Pericardium fibroblast (primary cell): Measurements from ENCODE around the gene SULT1A3. TPM values are rescaled to one million over a fixed set of nuclear protein-coding genes. Genes with fewer than 3 reads are reported as not detected.

ENCODE experiments used
- total RNA-seq: library from RNA; depleted of rRNA; stranded (reverse); fragments of >200 nt; gene quantifications from 2 replicates; pipeline ENCODE4 v1.2.3, GENCODE V29; 2015

Gene SULT1A3
- total RNA-seq: 2.6 and 7.0 TPM in 2 replicates

DNA sequence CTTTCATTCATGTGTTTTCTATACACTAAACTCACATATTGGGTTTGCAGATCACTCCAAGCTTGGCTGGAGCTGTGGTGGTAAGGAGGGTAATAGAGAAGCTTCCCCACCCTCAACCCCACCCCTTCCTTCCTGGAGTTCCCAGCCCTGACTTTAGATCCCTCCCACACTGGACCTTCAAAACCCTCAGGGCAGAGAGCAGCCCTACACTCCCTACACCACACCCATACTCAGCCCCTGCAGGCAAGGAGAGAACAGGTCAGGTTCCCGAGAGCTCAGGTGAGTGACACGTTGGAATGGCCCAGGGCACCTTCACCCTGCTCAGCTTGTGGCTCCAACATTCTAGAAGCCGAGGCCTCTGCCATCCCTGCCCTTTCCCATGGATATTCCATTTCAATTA is at the start of gene SULT1A3:
Gene SULT1A3, plus strand, starts transcription at position 207 of the 400 bp plus-strand sequence. CDS start 1,474 bp downstream, outside the sequence.

DNA sequence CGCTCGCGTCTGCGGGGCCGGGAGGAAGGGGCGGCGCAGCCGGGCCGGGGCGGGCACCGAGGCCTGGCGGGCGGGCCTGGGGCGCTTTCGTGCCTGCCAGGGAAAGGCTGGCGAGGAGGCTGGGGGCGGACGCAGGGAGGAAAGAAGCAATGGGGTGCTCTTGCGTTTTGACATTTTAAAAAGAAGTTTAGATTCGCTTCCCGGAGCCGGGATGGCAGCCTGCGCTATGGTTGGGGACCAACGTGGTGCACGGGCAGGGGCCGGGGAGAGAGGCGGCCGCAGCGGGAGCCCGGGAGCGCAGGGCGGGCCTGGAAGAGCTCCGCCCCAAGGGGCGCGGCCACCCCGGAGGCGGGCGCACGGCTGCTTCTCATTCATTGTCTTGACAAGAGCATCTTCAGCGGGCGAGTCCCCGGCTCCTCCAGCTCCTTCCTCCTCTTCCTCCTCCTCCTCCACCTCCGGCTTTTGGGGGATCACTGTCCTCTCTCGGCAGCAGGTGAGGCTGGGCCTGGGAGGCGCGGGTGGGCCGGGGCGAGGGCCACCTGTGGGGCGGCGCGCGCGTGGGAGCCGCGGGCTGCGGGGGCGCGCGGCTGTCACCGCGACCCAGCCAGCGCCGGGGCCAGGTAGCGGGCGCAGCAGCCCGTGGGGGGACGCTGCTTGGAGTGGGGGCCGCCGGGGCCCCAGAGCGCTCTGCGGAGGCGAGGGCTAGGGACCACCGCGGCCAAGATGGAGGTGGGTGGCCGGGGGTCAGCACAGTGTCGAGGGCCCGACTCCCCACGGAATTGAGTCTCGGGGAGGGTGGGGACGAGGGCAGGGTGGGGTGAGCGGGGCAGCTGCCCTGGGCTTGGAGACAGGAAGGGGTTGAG is 15.6 kb upstream of the SULT1A3 start, which contains the start of gene CORO1A:
Gene CORO1A, plus strand, starts transcription at position 370 of the 863 bp plus-strand sequence. CDS start 1,608 bp downstream, outside the sequence.

DNA sequence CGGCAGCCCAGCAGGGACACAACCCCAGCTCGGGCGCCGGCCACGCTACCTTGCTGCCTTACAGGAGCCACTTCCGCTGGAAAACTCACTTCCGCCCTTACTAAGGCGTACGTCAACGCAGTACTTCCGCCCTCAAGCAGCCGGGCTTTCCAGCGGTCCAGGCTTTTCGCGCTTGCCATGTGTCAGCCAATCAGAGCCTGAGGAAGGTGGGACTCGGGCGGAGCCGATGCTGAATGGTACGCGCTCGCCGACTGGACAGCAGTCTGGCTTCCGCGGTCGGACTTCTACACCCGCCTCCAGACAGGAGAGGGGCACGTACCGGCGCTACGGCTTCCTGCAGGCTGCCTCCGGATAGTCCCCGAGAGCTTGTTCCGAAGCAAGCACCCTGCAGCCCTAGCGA is 5.4 kb upstream of the SULT1A3 start, which contains the start of the genes BOLA2B and SLX1A:
Gene BOLA2B, minus strand, starts transcription at position 52 of the 400 bp plus-strand sequence. CDS start 71 bp downstream, outside the sequence.
Gene SLX1A, plus strand, starts transcription at position 261 of the 400 bp plus-strand sequence. CDS start 210 bp downstream, outside the sequence.

DNA sequence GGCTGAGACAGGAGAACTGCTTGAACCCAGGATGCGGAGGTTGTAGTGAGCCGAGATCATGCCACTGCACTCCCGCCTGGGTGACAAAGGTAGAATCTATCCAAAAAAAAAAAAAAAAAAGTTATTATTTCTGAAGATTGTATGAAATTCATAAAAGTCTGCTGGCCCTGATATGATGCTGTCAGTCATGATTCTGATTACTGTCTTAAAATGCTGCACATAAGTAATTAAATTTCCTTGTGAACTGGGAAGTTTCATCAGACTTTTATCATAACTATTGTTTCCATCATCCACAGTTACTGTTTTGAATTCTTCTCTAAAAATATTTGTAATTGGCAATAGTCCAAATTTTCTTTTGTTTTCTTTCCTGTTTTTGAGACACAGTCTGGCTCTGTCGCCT is 49.3 kb downstream of the SULT1A3 start, which contains the start of gene NPIPB13:
Gene NPIPB13, minus strand, starts transcription at position 101 of the 400 bp plus-strand sequence. CDS start 2,906 bp downstream, outside the sequence.

Other genes starting within 250 kb of the SULT1A3 start
- gene TMEM219, start 237.2 kb upstream of the SULT1A3 start, total RNA-seq: 92.3 and 112 TPM in 2 replicates
- gene TAOK2, start 225.4 kb upstream of the SULT1A3 start, total RNA-seq: 31.2 and 44.5 TPM in 2 replicates
- gene HIRIP3, start 203.6 kb upstream of the SULT1A3 start, total RNA-seq: 7.6 and 8.3 TPM in 2 replicates
- 28.7 and 33.6 TPM in 2 replicates for gene INO80E, start 203.0 kb upstream of the SULT1A3 start, total RNA-seq
- gene DOC2A, start 188.2 kb upstream of the SULT1A3 start, total RNA-seq: 0.60 TPM in 1 of 2 replicates, not detected in the other
- gene C16orf92, start 176.1 kb upstream of the SULT1A3 start, total RNA-seq: not detected in 2 replicates
- gene TLCD3B, start 168.0 kb upstream of the SULT1A3 start, total RNA-seq: not detected in 2 replicates
- gene ALDOA, start 133.5 kb upstream of the SULT1A3 start, total RNA-seq: 1,291 and 1,757 TPM in 2 replicates
- 63.2 and 79.7 TPM in 2 replicates for gene PPP4C, start 123.3 kb upstream of the SULT1A3 start, total RNA-seq
- gene TBX6, start 107.3 kb upstream of the SULT1A3 start, total RNA-seq: under 0.01 TPM in 1 of 2 replicates, not detected in the other
- gene YPEL3, start 103.0 kb upstream of the SULT1A3 start, total RNA-seq: 50.2 and 89.3 TPM in 2 replicates
- 0.47 and 1.2 TPM in 2 replicates for gene GDPD3, start 85.7 kb upstream of the SULT1A3 start, total RNA-seq
- gene MAPK3, start 76.0 kb upstream of the SULT1A3 start, total RNA-seq: 63.0 and 70.9 TPM in 2 replicates
- gene CORO1A, start 15.7 kb upstream of the SULT1A3 start, total RNA-seq: 0.43 and 4.2 TPM in 2 replicates
- 28.4 and 117 TPM in 2 replicates for gene BOLA2B, start 5.6 kb upstream of the SULT1A3 start, total RNA-seq
- 24.3 and 26.1 TPM in 2 replicates for gene SLX1A, start 5.4 kb upstream of the SULT1A3 start, total RNA-seq
- gene NPIPB13, start 49.2 kb downstream of the SULT1A3 start, total RNA-seq: 0.26 and 1.9 TPM in 2 replicates
- gene CD2BP2, start 156.1 kb downstream of the SULT1A3 start, total RNA-seq: 34.2 and 44.1 TPM in 2 replicates
- 33.7 and 44.6 TPM in 2 replicates for gene TBC1D10B, start 171.2 kb downstream of the SULT1A3 start, total RNA-seq
- 48.3 TPM in 1 of 2 replicates, not detected in the other for gene MYL11, start 175.5 kb downstream of the SULT1A3 start, total RNA-seq
- 0.51 TPM in 1 of 2 replicates, not detected in the other for gene SEPTIN1, start 183.3 kb downstream of the SULT1A3 start, total RNA-seq
- gene ZNF48, start 196.2 kb downstream of the SULT1A3 start, total RNA-seq: 3.7 and 3.9 TPM in 2 replicates
- gene ZNF771, start 208.4 kb downstream of the SULT1A3 start, total RNA-seq: 31.0 and 34.2 TPM in 2 replicates
- 24.3 and 31.5 TPM in 2 replicates for gene DCTPP1, start 230.8 kb downstream of the SULT1A3 start, total RNA-seq
- 26.9 and 29.8 TPM in 2 replicates for gene SEPHS2, start 246.6 kb downstream of the SULT1A3 start, total RNA-seq